Limb (tissue), 2 donors: ENCODE measurements around the gene EBI3.
"Not testable (repeated sequence)": the region's sequence is repeated elsewhere in the genome, so short reads cannot be mapped to it uniquely, and the experiment has no call there.

Source experiments
- DNase-seq, 2 donors: peaks; one replicate each; pipeline ENCODE4 v3.0.0-alpha.2; 2016; ENCODE audit errors: extremely low spot score in 2 of 2

Gene EBI3

GRCh38 chr19:4200940-4201542, 28.3 kb upstream of the EBI3 start:
- no peak for DNase-seq

DNA sequence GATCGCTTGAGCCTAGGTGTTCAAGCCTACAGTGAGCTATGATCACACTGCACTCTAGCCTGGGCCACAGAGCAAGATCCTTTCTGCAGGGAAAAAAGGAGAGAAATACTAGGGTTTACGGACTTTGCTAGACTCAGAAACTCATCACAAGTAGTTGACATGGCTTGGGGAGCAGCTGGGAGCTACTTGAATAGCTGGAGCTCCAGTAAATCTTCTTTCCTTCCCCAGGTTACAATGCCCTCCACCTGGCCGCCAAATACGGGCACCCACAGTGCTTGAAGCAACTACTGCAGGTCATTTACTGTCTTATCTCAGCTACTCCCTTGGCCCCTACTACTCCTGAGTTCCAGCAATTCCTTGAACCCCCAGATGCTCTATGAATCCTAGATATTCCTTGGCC, 27.5 kb upstream of the EBI3 start:
- DNase-seq, result no peak

DNA sequence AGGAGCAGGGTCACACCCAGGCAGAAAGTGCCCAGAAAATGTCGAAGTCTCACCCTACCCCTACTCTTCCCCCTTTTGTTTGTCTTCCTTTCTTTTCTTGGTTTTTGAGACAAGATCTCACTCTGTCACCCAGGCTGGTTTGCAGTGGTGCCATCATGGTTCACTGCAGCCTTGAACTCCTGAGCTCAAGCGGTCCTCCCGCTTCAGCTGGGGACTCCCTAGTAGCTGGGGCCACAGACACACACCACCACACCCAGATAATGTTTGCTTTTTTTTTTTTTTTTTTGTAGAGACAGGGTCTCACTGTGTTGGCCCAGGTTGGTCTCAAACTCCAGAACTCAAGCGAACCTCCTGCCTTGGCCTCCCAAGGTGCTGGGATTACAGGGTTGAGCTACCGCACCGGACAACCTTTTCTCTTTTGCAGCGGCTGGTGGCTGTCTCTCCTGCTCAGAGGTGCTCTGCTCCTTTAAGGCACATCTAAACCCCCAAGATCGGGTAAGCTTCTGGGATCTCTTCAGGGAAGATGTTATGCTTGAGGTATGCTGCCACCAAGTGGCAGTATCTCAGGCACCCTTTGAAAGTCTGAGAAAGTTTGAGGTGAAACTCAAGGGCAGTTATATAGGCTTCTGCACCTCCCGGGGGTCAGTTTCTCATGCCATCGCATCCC, 22.4 kb upstream of the EBI3 start:
- no peak for DNase-seq

DNA sequence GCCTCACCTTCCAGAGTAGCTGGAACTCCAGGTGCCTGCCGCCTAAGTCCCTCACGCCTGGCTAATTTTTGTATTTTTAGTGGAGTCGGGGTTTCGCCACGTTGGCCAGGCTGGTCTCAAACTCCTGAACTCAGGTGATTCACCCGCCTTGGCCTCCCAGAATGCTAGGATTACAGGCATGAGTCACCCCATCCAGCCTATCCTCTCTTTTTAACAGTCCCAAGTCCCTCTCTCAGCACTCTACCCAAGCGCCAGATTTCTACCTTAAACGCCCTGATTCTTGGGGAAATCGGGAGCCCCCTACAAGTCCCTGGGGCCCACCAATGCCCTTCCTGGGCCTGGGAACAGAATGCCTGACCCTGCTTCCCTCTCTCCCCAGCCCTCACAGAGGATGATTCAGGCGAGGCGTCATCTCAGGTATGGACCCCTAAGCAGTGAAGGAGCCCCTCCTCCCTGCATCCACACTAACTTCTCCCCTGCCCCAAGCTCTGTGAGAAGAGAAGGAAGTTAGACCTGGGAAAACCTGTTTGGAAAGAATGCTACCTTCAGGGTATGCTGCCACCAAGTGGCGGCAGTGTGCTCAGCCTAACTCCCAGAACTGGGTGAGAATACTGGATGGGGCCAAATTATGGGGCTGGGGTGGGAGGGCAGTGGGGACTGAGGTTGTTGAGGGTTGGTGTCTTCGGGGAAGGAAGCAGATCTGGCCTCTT, 20.8 kb upstream of the EBI3 start:
- no peak for DNase-seq

GRCh38 chr19:4210166-4210731, 19.1 kb upstream of the EBI3 start:
- no peak for DNase-seq

- no peak for DNase-seq
Observed at GRCh38 chr19:4213116-4213515, 16.2 kb upstream of the EBI3 start.

GRCh38 chr19:4215807-4216206, 13.5 kb upstream of the EBI3 start:
- DNase-seq, result no peak

GRCh38 chr19:4216846-4217245, 12.5 kb upstream of the EBI3 start:
- no peak for DNase-seq

DNA sequence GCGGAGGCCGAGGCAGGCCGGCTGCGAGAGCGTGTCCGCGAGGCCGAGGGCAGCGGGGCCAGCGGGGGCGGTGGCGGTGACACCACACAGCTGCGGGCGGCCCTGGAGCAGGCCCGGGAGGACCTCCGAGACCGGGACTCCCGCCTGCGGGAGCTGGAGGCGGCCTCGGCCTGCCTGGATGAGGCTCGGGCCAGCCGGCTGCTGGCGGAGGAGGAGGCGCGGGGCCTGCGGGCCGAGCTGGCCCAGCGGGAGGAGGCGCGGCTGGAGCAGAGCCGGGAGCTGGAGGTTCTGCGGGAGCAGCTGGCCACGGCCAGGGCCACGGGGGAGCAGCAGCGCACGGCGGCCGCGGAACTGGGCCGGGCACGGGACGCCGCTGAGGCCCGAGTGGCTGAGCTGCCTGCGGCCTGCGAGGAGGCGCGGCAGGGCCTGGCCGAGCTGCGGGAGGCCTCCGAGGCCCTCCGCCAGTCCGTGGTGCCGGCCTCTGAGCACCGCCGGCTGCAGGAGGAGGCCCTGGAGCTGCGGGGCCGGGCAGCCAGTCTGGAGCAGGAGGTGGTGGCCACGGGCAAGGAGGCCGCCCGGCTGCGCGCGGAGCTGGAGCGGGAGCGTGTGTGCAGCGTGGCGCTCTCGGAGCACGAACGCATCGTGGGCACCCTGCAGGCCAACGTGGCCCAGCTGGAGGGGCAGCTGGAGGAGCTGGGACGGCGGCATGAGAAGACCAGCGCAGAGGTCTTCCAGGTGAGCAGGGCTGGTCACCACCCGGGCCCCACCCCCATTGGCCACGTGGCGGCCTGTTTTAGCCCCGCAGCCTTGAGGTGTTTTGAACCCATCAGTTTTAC, 11.7 kb upstream of the EBI3 start:
- DNase-seq, result no peak

GRCh38 chr19:4218523-4218922, 10.8 kb upstream of the EBI3 start:
- DNase-seq, result not testable (repeated sequence)

DNA sequence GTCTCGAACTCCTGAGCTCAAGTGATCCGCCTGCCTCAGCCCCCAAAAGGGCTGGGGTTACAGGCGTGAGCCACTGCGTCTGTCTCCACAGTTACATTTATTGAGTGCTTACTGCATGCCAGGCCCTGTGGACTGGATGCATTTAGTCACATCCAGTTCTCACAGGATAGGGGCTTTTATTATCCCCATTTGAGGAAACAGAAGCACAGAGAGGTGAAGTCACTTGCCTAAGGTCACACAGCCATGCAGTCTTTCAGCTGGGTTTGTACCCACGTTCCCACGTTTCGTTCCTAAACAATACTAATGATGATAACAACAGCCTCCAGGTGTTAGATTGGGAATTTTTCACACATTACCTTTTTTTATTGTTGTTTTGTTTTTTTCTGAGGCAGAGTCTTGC, 9.1 kb upstream of the EBI3 start:
- no peak for DNase-seq

- no peak for DNase-seq
Observed at GRCh38 chr19:4224470-4224869, 4.9 kb upstream of the EBI3 start.

DNA sequence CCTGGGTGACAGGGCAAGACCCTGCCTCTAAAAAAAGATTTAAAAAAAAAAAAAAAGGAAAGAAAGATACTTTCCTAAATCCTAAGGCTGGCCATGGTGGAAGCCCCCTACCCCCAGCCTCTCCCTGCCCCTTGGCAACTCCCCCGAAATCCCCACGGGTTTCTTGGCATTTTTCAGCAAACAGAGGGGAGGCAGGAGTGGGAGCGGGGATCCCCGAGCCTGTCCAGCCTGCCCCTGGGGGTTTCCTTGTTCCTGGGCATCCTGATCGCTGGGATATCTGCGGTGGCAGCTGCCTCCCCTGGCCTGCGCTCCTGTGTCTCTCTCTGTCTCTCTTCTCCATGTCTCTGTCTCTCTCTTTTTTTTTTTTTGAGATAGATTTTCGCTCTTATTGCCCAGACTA, 3.4 kb upstream of the EBI3 start:
- no peak for DNase-seq

DNA sequence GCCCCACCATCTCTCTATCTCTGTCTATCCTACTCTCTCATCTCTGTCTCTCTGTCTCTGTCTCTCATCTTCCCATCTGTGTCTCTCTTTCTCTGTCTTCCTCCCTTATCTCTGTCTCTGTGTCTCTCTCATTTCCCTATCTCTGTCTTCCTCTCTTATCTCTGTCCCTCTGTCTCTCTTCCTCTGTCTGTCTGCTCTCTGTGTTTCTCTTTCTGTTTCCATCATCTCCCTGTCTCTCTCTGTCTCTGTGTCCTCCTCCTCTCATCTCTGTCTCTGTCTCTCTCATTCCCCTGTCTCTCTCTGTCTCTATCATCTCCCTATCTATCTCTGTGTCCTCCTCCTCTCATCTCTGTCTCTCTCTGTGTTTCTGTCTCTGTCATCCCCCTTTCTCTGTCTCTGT, 1.6 kb upstream of the EBI3 start:
- no peak for DNase-seq

DNA sequence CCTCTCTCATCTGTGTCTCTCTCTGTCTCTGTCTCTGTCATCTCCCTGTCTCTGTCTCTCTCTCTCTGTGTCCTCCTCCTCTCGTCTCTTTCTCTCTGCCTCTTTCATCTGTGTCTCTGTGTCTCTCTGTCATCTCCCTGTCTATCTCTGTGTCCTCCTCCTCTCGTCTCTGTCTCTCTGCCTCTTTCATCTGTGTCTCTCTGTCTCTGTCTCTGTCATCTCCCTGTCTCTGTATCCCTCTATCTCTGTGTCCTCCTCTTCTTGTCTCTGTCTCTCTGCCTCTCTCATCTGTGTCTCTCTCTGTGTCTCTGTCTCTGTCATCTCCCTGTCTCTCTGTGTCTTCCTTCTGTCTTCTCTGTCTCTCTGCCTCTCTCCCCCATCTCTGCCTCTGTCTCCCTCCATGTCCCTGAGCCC, 551 bp upstream of the EBI3 start:
- DNase-seq, result no peak

- not testable (repeated sequence) for DNase-seq
Observed at GRCh38 chr19:4230237-4230636, 914 bp downstream of the EBI3 start.

- DNase-seq, result not testable (repeated sequence)
Observed at GRCh38 chr19:4231521-4231920, 2.2 kb downstream of the EBI3 start.

DNA sequence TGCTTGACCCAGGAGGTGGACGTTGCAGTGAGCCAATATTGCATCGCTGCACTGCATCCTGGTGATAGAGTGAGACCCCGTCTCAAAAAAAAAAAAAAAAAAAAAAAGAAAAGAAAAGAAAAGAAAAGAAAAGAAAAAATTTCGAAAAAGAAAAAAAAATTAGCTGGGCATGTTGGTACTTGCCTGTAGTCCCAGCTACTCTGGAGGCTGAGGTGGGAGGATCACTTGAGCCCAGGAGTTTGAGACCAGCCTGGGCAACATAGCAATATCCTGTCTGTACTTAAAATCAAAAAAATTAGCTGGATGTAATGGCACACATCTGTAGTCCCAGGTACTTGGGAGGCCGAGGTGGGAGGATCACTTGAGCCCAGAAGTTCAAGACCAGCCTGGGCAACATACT, 2.8 kb downstream of the EBI3 start:
- not testable (repeated sequence) for DNase-seq

GRCh38 chr19:4232614-4233281, 3.4 kb downstream of the EBI3 start:
- no peak for DNase-seq

GRCh38 chr19:4233282-4233853, 4.0 kb downstream of the EBI3 start:
- DNase-seq, result peak in 1 of 2 donors; percentile 69
